NB4 (cell line): ENCODE measurements around the gene RPL19.
"Not testable (repeated sequence)": the region's sequence is repeated elsewhere in the genome, so short reads cannot be mapped to it uniquely, and the experiment has no call there.

Experiments used
- DNase-seq: peaks from one replicate; pipeline ENCODE4 v3.0.0; 2010; ENCODE audit warnings: low read depth
- H3K4me3 ChIP-seq: one replicate; pipeline ENCODE4 v1.5.1; 2011; ENCODE audit warnings: mild to moderate bottlenecking, low read depth, low read length, moderate library complexity
- CTCF ChIP-seq: IDR thresholded peaks from one replicate; pipeline ENCODE4 v1.5.1; 2012; ENCODE audit warnings: low read depth, low read length
- MAX ChIP-seq: IDR thresholded peaks from 2 replicates; pipeline ENCODE4 v1.6.1; 2011; ENCODE audit warnings: low read depth, low read length
- MYC ChIP-seq: IDR thresholded peaks from 2 replicates; pipeline ENCODE4 v1.6.1; 2011; ENCODE audit warnings: low read depth, low read length
- POLR2A ChIP-seq: IDR thresholded peaks from 2 replicates; pipeline ENCODE4 v1.6.1; 2011; ENCODE audit warnings: mild to moderate bottlenecking; ENCODE audit not compliant: insufficient read length; ENCODE audit errors: extremely low read depth

Gene RPL19

GRCh38 chr17:39166437-39167335 lies 33.4 kb upstream of the RPL19 start:
- peak overlapping the region; percentile 13 for H3K4me3 ChIP-seq
- TF ChIP-seq MAX (0 out of 2 replicates have a peak, but pooled peaks have one; percentile 25), POLR2A (no peak)
- peak; percentile 77 for DNase-seq

- DNase-seq = peak; percentile 98
- peak overlapping the region; percentile 13 for H3K4me3 ChIP-seq
Measured at GRCh38 chr17:39167476-39167875, 32.6 kb upstream of the RPL19 start.

GRCh38 chr17:39168503-39168902 lies 31.6 kb upstream of the RPL19 start:
- H3K4me3 ChIP-seq = not testable (repeated sequence)

More at GRCh38 chr17:39167476-39167875, 32.6 kb upstream of the RPL19 start:
- peak; percentile 11; the same call in 1 of the 2 replicates for TF ChIP-seq MAX
- no peak for TF ChIP-seq CTCF
- peak; percentile 67; the same call in 1 of the 2 replicates for TF ChIP-seq MYC
- TF ChIP-seq POLR2A = no peak

GRCh38 chr17:39169101-39169500 lies 31.0 kb upstream of the RPL19 start:
- peak; percentile 71 for DNase-seq
- no peak overlapping the region for H3K4me3 ChIP-seq
- TF ChIP-seq POLR2A (no peak), MAX (no peak), CTCF (no peak), MYC (no peak)

More at GRCh38 chr17:39168503-39168902, 31.6 kb upstream of the RPL19 start:
- DNase-seq = not testable (repeated sequence)

- H3K4me3 ChIP-seq = no peak overlapping the region
- no peak for TF ChIP-seq MYC
- TF ChIP-seq MAX = no peak
- TF ChIP-seq POLR2A = no peak
- no peak for TF ChIP-seq CTCF
- peak; percentile 58 for DNase-seq
Measured at GRCh38 chr17:39169518-39169917, 30.6 kb upstream of the RPL19 start.

GRCh38 chr17:39170109-39170508 lies 30.0 kb upstream of the RPL19 start:
- no peak overlapping the region for H3K4me3 ChIP-seq
- no peak for TF ChIP-seq CTCF
- no peak for TF ChIP-seq POLR2A
- no peak for TF ChIP-seq MYC
- TF ChIP-seq MAX = no peak
- peak; percentile 48 for DNase-seq
